Stimulated activated naive B cell treated with anti-CD40 and anti-IgM and Interleukin-4, amounts not matched to agents 10 μg/mL and 1 μg/mL and 100 μg/mL, for 72 hours (primary cell): ENCODE results near the gene SLCO3A1.

ENCODE experiments used
- ATAC-seq, 2 donors: fragments of 150-1000 bp; cut with Tn5 transposase; replicated peaks; 2 replicates each; pipeline ENCODE4 v1.10.0; 2021; ENCODE audit warnings: moderate library complexity in 1 of 2
- DNase-seq: peaks from one replicate; pipeline ENCODE4 v3.0.0; 2021
- H3K27ac Mint-ChIP-seq: one replicate; pipeline ENCODE4 v1.8.0; 2022; ENCODE audit warnings: mild to moderate bottlenecking, mixed read lengths
- H3K27me3 Mint-ChIP-seq, 2 donors: one replicate each; pipeline ENCODE4 v1.8.0; 2022; ENCODE audit warnings: mixed read lengths in 2 of 2
- H3K36me3 Mint-ChIP-seq, 2 donors: one replicate each; pipeline ENCODE4 v1.8.0; 2022; ENCODE audit warnings: mixed read lengths in 2 of 2, mild to moderate bottlenecking in 1 of 2
- H3K4me1 Mint-ChIP-seq, 2 donors: one replicate each; pipeline ENCODE4 v1.8.0; 2022; ENCODE audit warnings: mixed read lengths in 2 of 2, mild to moderate bottlenecking in 1 of 2
- H3K4me3 Mint-ChIP-seq, 2 donors: one replicate each; pipeline ENCODE4 v1.8.0; 2022; ENCODE audit warnings: mild to moderate bottlenecking in 2 of 2, mixed read lengths in 2 of 2, moderate library complexity in 1 of 2
- H3K9me3 Mint-ChIP-seq, 2 donors: one replicate each; pipeline ENCODE4 v1.8.0; 2022; ENCODE audit warnings: mixed read lengths in 2 of 2, mild to moderate bottlenecking in 1 of 2

Gene SLCO3A1

GRCh38 chr15:92159906-92160841, 306.7 kb downstream of the SLCO3A1 start:
- DNase-seq, result no peak
- no peaks in the 10 kb centered on the region for H3K9me3 Mint-ChIP-seq
- H3K27ac Mint-ChIP-seq, result no peak overlapping the region
- H3K4me3 Mint-ChIP-seq, result no peak overlapping the region
- H3K36me3 Mint-ChIP-seq, result peaks cover 0 to 1% of the 10 kb centered on the region in 2 donors
- H3K27me3 Mint-ChIP-seq, result no peaks in the 10 kb centered on the region
- H3K4me1 Mint-ChIP-seq, result peaks cover 5 to 6% of the 10 kb centered on the region in 2 donors
- no peak for ATAC-seq

DNA sequence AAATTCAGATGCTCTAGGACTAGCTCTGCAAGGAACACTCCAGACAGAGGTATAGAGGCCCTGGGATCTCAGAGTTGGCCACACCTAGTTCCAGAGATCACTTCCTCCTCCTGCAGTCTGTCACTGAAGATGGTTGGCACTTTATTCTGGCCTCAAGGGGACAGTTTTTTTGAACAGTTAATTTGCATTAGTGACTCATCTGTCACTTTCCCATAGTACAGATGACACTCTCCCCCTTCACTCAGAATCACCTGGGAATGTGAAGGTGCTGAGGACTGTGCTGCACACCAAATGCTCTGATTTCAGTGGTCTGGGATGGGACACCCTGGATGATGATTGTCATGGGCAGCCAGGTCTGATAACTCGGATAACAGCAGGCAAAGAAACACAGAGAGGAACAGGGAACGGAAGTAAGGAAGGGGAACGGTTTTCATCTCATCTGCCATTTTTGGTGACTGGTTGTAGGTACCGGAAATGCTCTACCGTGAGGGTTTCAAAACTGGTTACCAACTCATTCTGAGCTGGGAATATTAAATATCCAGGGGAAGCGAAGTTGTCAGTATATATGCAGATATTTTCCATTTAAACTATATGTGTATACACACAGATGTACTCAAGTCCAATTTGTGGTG, 307.6 kb downstream of the SLCO3A1 start:
- peaks cover 0 to 1% of the 10 kb centered on the region in 2 donors for H3K36me3 Mint-ChIP-seq
- DNase-seq, result peak; percentile 6
- no peaks in the 10 kb centered on the region for H3K9me3 Mint-ChIP-seq
- H3K4me3 Mint-ChIP-seq, result no peak overlapping the region
- H3K4me1 Mint-ChIP-seq, result peaks cover 5 to 6% of the 10 kb centered on the region in 2 donors
- ATAC-seq, result peak; percentile 89 to 93
- no peaks in the 10 kb centered on the region for H3K27me3 Mint-ChIP-seq
- H3K27ac Mint-ChIP-seq, result no peak overlapping the region

DNA sequence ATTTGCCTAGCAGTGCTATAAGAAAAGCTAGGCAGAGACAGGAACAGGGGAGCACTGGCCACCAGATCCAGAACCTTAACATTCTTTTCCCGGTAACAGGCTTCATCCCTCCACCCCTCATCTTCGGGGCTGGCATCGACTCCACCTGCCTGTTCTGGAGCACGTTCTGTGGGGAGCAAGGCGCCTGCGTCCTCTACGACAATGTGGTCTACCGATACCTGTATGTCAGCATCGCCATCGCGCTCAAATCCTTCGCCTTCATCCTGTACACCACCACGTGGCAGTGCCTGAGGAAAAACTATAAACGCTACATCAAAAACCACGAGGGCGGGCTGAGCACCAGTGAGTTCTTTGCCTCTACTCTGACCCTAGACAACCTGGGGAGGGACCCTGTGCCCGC, 309.1 kb downstream of the SLCO3A1 start:
- no peak for DNase-seq
- no peak for ATAC-seq
- H3K4me3 Mint-ChIP-seq, result no peak overlapping the region
- H3K36me3 Mint-ChIP-seq, result peaks cover 0 to 1% of the 10 kb centered on the region in 2 donors
- H3K27ac Mint-ChIP-seq, result no peak overlapping the region
- H3K27me3 Mint-ChIP-seq, result no peaks in the 10 kb centered on the region
- peaks cover 5 to 6% of the 10 kb centered on the region in 2 donors for H3K4me1 Mint-ChIP-seq
- no peaks in the 10 kb centered on the region for H3K9me3 Mint-ChIP-seq

- Mint-ChIP-seq H3K9me3 (no peaks in the 10 kb centered on the region), H3K36me3 (peaks cover 0 to 1% of the 10 kb centered on the region in 2 donors)
- no peak for ATAC-seq
Observed at GRCh38 chr15:92163641-92164040, 310.1 kb downstream of the SLCO3A1 start.

GRCh38 chr15:92164327-92165000, 311.0 kb downstream of the SLCO3A1 start:
- no peak for DNase-seq
- no peak overlapping the region for H3K4me3 Mint-ChIP-seq

More at GRCh38 chr15:92163641-92164040, 310.1 kb downstream of the SLCO3A1 start:
- Mint-ChIP-seq H3K4me3 (no peak overlapping the region), H3K4me1 (peaks cover 5 to 6% of the 10 kb centered on the region in 2 donors), H3K27me3 (no peaks in the 10 kb centered on the region), H3K27ac (no peak overlapping the region)
- no peak for DNase-seq

GRCh38 chr15:92165001-92165346, 311.5 kb downstream of the SLCO3A1 start:
- Mint-ChIP-seq H3K27me3 (no peaks in the 10 kb centered on the region), H3K27ac (no peak overlapping the region), H3K36me3 (peaks cover 0 to 1% of the 10 kb centered on the region in 2 donors), H3K9me3 (no peaks in the 10 kb centered on the region), H3K4me3 (no peak overlapping the region), H3K4me1 (peaks cover 5 to 6% of the 10 kb centered on the region in 2 donors)
- ATAC-seq (no peak), DNase-seq (no peak)

More at GRCh38 chr15:92164327-92165000, 311.0 kb downstream of the SLCO3A1 start:
- Mint-ChIP-seq H3K27me3 (no peaks in the 10 kb centered on the region), H3K9me3 (no peaks in the 10 kb centered on the region), H3K27ac (no peak overlapping the region), H3K36me3 (peaks cover 0 to 1% of the 10 kb centered on the region in 2 donors), H3K4me1 (peaks cover 5 to 6% of the 10 kb centered on the region in 2 donors)
- no peak for ATAC-seq

DNA sequence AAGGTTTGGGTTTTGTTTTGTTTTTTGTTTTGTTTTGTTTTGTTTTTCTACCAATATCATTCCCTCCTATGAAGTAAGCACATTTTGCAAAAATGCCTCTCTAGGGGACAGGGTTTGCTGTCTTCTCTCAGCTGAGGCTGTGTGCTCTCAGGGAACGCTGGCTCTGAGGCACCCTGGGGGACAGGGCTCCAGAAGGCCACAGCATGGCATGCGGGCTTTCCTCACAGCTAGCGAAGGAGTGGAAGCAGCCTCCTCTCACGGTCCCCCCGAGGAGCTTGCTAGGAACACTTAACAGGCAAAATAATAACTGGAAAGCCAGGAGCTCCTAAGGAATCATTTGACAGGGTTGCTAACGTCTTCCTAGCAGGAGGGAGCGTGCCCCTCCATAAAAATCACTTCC, 312.5 kb downstream of the SLCO3A1 start:
- ATAC-seq, result no peak
- no peak for DNase-seq
- H3K9me3 Mint-ChIP-seq, result no peaks in the 10 kb centered on the region
- no peak overlapping the region for H3K4me3 Mint-ChIP-seq
- peaks cover 3 to 4% of the 10 kb centered on the region in 2 donors for H3K4me1 Mint-ChIP-seq
- no peak overlapping the region for H3K27ac Mint-ChIP-seq
- peaks cover 0 to 1% of the 10 kb centered on the region in 2 donors for H3K36me3 Mint-ChIP-seq
- H3K27me3 Mint-ChIP-seq, result no peaks in the 10 kb centered on the region

GRCh38 chr15:92166751-92167405, 313.4 kb downstream of the SLCO3A1 start:
- no peak overlapping the region for H3K4me3 Mint-ChIP-seq
- no peaks in the 10 kb centered on the region for H3K4me1 Mint-ChIP-seq
- ATAC-seq (no peak), DNase-seq (no peak)
- no peaks in the 10 kb centered on the region for H3K9me3 Mint-ChIP-seq
- no peak overlapping the region for H3K27ac Mint-ChIP-seq
- H3K36me3 Mint-ChIP-seq, result peaks cover 0 to 1% of the 10 kb centered on the region in 2 donors
- H3K27me3 Mint-ChIP-seq, result no peaks in the 10 kb centered on the region

- ATAC-seq, result no peak
- Mint-ChIP-seq H3K4me3 (no peak overlapping the region), H3K27ac (no peak overlapping the region)
Observed at GRCh38 chr15:92167451-92167850, 313.9 kb downstream of the SLCO3A1 start.

GRCh38 chr15:92168066-92168683, 314.7 kb downstream of the SLCO3A1 start:
- H3K36me3 Mint-ChIP-seq, result peaks cover 0 to 1% of the 10 kb centered on the region in 2 donors
- no peak overlapping the region for H3K27ac Mint-ChIP-seq
- H3K4me3 Mint-ChIP-seq, result no peak overlapping the region
- no peaks in the 10 kb centered on the region for H3K4me1 Mint-ChIP-seq
- ATAC-seq, result no peak
- H3K9me3 Mint-ChIP-seq, result no peaks in the 10 kb centered on the region
- peaks cover 0 to 4% of the 10 kb centered on the region in 2 donors for H3K27me3 Mint-ChIP-seq
- DNase-seq, result no peak

More at GRCh38 chr15:92167451-92167850, 313.9 kb downstream of the SLCO3A1 start:
- H3K9me3 Mint-ChIP-seq, result no peaks in the 10 kb centered on the region
- H3K4me1 Mint-ChIP-seq, result no peaks in the 10 kb centered on the region
- DNase-seq, result no peak
- peaks cover 0 to 1% of the 10 kb centered on the region in 2 donors for H3K36me3 Mint-ChIP-seq
- no peaks in the 10 kb centered on the region for H3K27me3 Mint-ChIP-seq

DNA sequence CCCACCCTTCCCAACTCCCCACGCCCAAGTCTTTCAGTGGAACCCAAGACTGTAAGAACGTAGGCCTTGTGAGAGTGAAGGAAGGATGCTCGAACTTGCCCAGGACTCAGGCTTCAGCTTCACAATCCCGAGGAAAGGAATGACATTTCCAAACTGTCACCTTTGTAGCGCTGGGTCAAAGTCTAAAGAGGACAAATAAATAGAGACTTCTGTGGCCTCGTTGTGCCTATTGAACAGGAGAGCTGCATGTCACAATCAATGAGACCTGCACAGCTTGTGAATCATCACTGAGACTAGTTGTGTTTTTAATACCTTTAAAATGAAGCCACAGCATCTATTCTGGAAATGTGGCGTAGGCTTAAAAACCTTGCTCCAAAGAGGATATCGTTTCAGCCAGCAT, 317.4 kb downstream of the SLCO3A1 start:
- ATAC-seq (no peak), DNase-seq (no peak)
- Mint-ChIP-seq H3K4me1 (no peaks in the 10 kb centered on the region), H3K27me3 (peaks cover 0 to 7% of the 10 kb centered on the region in 2 donors), H3K36me3 (no peaks in the 10 kb centered on the region), H3K9me3 (peaks cover 0 to 4% of the 10 kb centered on the region in 2 donors), H3K4me3 (no peak overlapping the region), H3K27ac (no peak overlapping the region)

DNA sequence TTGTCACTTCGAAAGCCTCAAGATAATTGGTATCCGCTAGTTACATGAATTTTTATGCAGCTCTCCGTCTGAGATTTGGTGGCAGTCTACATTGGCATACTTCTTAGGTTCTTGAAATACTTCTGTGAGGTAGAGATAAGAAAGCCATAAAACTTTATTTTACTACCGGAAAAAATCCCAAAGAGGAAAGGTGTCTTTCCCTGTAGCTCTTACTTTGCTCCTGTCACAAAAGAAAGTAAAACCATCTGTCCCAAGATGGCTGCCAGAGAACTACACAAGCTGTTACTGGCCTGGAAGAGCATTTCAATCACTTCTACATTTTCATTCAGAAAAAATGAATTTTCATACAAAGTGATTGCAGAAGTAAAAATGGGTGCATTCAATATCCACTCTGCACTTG, 325.4 kb downstream of the SLCO3A1 start:
- H3K27ac Mint-ChIP-seq, result no peak overlapping the region
- peaks cover 0 to 3% of the 10 kb centered on the region in 2 donors for H3K9me3 Mint-ChIP-seq
- H3K4me3 Mint-ChIP-seq, result no peak overlapping the region
- no peak for DNase-seq
- H3K36me3 Mint-ChIP-seq, result no peaks in the 10 kb centered on the region
- ATAC-seq, result no peak
- H3K4me1 Mint-ChIP-seq, result no peaks in the 10 kb centered on the region
- no peaks in the 10 kb centered on the region for H3K27me3 Mint-ChIP-seq

DNA sequence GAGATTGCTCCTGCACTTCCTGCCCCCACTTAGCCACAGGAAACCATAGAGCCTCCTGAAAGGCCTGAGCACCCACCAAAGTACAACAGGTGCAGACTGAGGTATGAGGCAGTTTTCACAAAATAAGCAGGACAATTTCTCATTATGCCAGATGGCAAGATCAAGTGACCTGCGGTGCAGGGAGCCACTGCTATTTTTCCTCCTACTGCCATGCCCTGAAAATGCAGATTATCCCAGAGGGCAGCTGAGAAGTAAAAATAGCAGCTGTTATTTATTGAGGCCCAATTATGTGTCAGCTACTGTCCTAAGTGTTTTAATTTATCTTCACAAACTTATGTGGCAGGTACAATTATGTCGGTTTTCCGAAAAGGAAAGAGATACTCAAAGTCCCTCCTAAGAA, 330.6 kb downstream of the SLCO3A1 start:
- no peak for ATAC-seq
- Mint-ChIP-seq H3K4me1 (no peaks in the 10 kb centered on the region), H3K36me3 (no peaks in the 10 kb centered on the region), H3K27ac (no peak overlapping the region), H3K27me3 (no peaks in the 10 kb centered on the region), H3K4me3 (no peak overlapping the region), H3K9me3 (no peaks in the 10 kb centered on the region)
- DNase-seq, result no peak
